ENCODE results near the gene PINLYP.

DNA sequence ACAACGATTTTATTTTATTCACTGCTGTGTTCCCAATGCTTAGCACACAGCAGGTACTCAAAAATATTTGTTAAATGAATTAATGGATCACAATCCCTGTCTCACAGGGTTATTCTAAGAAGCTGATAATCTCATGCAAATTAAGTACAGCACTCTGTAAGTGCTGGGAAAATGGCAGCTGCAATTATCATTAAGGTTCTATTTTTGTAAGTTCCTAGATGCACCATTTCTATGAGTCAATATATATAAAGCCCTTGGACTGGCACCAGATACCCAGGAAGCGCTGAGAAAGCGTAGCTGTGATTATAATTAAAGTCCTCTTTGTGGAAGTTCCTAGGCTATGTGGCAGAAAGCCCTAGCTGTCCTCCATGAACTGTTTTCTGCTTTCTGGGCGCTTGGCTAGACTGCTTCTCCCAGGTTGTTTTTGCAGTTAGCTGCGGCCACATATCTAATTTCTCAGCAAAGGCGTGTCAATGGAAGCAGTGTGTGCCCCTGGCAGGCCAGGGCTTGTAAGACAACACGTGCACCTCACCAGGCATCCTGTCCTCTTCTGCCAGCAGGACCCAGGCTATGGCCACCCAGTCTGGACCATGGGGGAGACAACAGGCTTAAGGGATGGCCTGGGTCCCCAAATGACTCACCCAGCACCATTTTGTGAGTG, 31.1 kb downstream of the PINLYP start:
- TF ChIP-seq, protein P1, sequence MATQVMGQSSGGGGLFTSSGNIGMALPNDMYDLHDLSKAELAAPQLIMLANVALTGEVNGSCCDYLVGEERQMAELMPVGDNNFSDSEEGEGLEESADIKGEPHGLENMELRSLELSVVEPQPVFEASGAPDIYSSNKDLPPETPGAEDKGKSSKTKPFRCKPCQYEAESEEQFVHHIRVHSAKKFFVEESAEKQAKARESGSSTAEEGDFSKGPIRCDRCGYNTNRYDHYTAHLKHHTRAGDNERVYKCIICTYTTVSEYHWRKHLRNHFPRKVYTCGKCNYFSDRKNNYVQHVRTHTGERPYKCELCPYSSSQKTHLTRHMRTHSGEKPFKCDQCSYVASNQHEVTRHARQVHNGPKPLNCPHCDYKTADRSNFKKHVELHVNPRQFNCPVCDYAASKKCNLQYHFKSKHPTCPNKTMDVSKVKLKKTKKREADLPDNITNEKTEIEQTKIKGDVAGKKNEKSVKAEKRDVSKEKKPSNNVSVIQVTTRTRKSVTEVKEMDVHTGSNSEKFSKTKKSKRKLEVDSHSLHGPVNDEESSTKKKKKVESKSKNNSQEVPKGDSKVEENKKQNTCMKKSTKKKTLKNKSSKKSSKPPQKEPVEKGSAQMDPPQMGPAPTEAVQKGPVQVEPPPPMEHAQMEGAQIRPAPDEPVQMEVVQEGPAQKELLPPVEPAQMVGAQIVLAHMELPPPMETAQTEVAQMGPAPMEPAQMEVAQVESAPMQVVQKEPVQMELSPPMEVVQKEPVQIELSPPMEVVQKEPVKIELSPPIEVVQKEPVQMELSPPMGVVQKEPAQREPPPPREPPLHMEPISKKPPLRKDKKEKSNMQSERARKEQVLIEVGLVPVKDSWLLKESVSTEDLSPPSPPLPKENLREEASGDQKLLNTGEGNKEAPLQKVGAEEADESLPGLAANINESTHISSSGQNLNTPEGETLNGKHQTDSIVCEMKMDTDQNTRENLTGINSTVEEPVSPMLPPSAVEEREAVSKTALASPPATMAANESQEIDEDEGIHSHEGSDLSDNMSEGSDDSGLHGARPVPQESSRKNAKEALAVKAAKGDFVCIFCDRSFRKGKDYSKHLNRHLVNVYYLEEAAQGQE (IDR thresholded peaks at IDR 0.05; ENCODE audit: low read depth, low read length), result no peak
- TF ChIP-seq EZH2phosphoT487 (IDR thresholded peaks at IDR 0.05; ENCODE audit: borderline replicate concordance, low read depth) (no peak), FOSL2 (IDR thresholded peaks at IDR 0.05; ENCODE audit: borderline replicate concordance, low read depth) (no peak)
- TF ChIP-seq, protein P2, sequence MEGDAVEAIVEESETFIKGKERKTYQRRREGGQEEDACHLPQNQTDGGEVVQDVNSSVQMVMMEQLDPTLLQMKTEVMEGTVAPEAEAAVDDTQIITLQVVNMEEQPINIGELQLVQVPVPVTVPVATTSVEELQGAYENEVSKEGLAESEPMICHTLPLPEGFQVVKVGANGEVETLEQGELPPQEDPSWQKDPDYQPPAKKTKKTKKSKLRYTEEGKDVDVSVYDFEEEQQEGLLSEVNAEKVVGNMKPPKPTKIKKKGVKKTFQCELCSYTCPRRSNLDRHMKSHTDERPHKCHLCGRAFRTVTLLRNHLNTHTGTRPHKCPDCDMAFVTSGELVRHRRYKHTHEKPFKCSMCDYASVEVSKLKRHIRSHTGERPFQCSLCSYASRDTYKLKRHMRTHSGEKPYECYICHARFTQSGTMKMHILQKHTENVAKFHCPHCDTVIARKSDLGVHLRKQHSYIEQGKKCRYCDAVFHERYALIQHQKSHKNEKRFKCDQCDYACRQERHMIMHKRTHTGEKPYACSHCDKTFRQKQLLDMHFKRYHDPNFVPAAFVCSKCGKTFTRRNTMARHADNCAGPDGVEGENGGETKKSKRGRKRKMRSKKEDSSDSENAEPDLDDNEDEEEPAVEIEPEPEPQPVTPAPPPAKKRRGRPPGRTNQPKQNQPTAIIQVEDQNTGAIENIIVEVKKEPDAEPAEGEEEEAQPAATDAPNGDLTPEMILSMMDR (IDR thresholded peaks at IDR 0.05), result no peak
